HG02610 (cell line): ENCODE data around the gene HS2ST1.
A peak's percentile ranks its signal among the peaks of the same experiment; 100 is the strongest.
"Not testable (repeated sequence)": the region's sequence is repeated elsewhere in the genome, so short reads cannot be mapped to it uniquely, and the experiment has no call there.

ENCODE experiments used
- ATAC-seq: cut with Tn5 transposase; IDR thresholded peaks from one replicate; pipeline ENCODE4 v1.9.1; 2021; ENCODE audit warnings: mild to moderate bottlenecking, moderate library complexity; ENCODE audit not compliant: unreplicated experiment

HS2ST1 gene

GRCh38 chr1:86914601-86914997 lies at the start of gene HS2ST1:
TSS of gene HS2ST1 (plus strand) at chr1:86914635.
- ATAC-seq: no peak

- ATAC-seq: no peak
Measured at GRCh38 chr1:86865973-86866637, 48.3 kb upstream of the HS2ST1 start.

- ATAC-seq: no peak
Measured at GRCh38 chr1:86866665-86867064, 47.8 kb upstream of the HS2ST1 start.

- ATAC-seq: not testable (repeated sequence)
Measured at GRCh38 chr1:86867278-86867677, 47.2 kb upstream of the HS2ST1 start.

- ATAC-seq: no peak
Measured at GRCh38 chr1:86868477-86868876, 46.0 kb upstream of the HS2ST1 start.

- ATAC-seq: no peak
Measured at GRCh38 chr1:86871001-86871400, 43.4 kb upstream of the HS2ST1 start.

GRCh38 chr1:86872086-86872485 lies 42.3 kb upstream of the HS2ST1 start:
- ATAC-seq: no peak

- no peak for ATAC-seq
Measured at GRCh38 chr1:86875722-86876121, 38.7 kb upstream of the HS2ST1 start.

GRCh38 chr1:86887479-86888162 lies 26.8 kb upstream of the HS2ST1 start:
- peak; percentile 50 for ATAC-seq

GRCh38 chr1:86888327-86888726 lies 26.1 kb upstream of the HS2ST1 start:
- ATAC-seq: no peak

- not testable (repeated sequence) for ATAC-seq
Measured at GRCh38 chr1:86899401-86899800, 15.0 kb upstream of the HS2ST1 start.

GRCh38 chr1:86905875-86906274 lies 8.6 kb upstream of the HS2ST1 start:
- ATAC-seq: no peak

GRCh38 chr1:86906419-86906818 lies 8.0 kb upstream of the HS2ST1 start:
- ATAC-seq: no peak

- no peak for ATAC-seq
Measured at GRCh38 chr1:86912281-86912900, 2.0 kb upstream of the HS2ST1 start.

GRCh38 chr1:86913399-86913895 lies 988 bp upstream of the HS2ST1 start:
- ATAC-seq: peak; percentile 20

- peak; percentile 86 for ATAC-seq
Measured at GRCh38 chr1:86913896-86914600, 387 bp upstream of the HS2ST1 start, which contains the start of gene SELENOF. TSS of gene SELENOF (minus strand) at chr1:86914126. CDS start at chr1:86914111, 15 bp downstream.

GRCh38 chr1:86914998-86915736 lies 732 bp downstream of the HS2ST1 start:
- ATAC-seq: peak; percentile 15

- ATAC-seq: no peak
Measured at GRCh38 chr1:86915737-86916235, 1.4 kb downstream of the HS2ST1 start.

GRCh38 chr1:86916752-86917151 lies 2.3 kb downstream of the HS2ST1 start:
- ATAC-seq: no peak

GRCh38 chr1:86922445-86922844 lies 8.0 kb downstream of the HS2ST1 start:
- no peak for ATAC-seq
